Prostate gland (tissue), 2 donors: ENCODE data around the gene GPR4.

Experiments
- POLR2A ChIP-seq: fragments of 450-650 bp; IDR thresholded peaks from one replicate; pipeline ENCODE4 v1.6.1; 2016; ENCODE audit warnings: antibody characterized with exemption, mild to moderate bottlenecking
- POLR2AphosphoS5 ChIP-seq: sonication (generic); formaldehyde crosslinking; IDR thresholded peaks from one replicate; pipeline ENCODE4 v1.6.1; 2017; ENCODE audit warnings: antibody characterized with exemption
- TF ChIP-seq, protein P1 (sequence below), 4 experiments: fragments of 200-600 bp in 2 of 4; fragments of 450-650 bp in 2 of 4; sonication (generic) in 2 of 4; IDR thresholded peaks; 1 replicate in 3 of 4; 2 replicates in 1 of 4; pipeline ENCODE4 v1.5.1; 2016 to 2019; ENCODE audit warnings: antibody characterized with exemption in 4 of 4, mild to moderate bottlenecking in 2 of 4, moderate library complexity in 2 of 4

DNA sequence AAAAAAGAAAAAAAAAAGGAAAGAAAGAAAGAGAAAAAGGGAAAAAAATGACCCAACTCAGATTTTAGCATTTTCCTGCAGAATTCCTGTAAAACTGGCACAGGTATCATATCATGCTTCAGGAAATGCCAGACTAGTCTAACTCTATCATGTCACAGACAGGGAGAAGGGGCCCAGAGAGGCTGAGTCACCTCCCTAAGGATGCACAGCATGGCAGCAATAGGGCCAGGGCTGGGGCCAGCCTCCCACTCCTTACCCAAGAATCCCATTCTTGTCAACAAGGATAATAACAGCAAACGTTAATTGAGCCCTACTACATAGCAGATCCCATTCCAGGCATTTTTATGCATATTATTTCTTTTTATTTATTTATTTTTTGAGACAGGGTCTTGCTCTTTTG lies 8.5 kb downstream of the GPR4 start:
- TF ChIP-seq, protein P1, sequence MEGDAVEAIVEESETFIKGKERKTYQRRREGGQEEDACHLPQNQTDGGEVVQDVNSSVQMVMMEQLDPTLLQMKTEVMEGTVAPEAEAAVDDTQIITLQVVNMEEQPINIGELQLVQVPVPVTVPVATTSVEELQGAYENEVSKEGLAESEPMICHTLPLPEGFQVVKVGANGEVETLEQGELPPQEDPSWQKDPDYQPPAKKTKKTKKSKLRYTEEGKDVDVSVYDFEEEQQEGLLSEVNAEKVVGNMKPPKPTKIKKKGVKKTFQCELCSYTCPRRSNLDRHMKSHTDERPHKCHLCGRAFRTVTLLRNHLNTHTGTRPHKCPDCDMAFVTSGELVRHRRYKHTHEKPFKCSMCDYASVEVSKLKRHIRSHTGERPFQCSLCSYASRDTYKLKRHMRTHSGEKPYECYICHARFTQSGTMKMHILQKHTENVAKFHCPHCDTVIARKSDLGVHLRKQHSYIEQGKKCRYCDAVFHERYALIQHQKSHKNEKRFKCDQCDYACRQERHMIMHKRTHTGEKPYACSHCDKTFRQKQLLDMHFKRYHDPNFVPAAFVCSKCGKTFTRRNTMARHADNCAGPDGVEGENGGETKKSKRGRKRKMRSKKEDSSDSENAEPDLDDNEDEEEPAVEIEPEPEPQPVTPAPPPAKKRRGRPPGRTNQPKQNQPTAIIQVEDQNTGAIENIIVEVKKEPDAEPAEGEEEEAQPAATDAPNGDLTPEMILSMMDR (IDR thresholded peaks at IDR 0.05), result no peak
- TF ChIP-seq POLR2A (no peak), POLR2AphosphoS5 (no peak)
